HepG2 (cell line): ENCODE measurements around the gene SMIM24. TPM values are rescaled to one million over a fixed set of nuclear protein-coding genes. Genes with fewer than 3 reads are reported as not detected.
A peak's percentile ranks its signal among the peaks of the same experiment; 100 is the strongest.

Experiments used
- ARNTL ChIP-seq: sonication (generic); formaldehyde crosslinking; IDR thresholded peaks from 2 replicates; pipeline ENCODE4 v1.4.0; 2020; ENCODE audit warnings: mild to moderate bottlenecking, missing genetic modification reagents
- ATF7-NPFF ChIP-seq: sonication (generic); formaldehyde crosslinking; IDR thresholded peaks from 2 replicates; pipeline ENCODE4 v1.8.1; 2023; ENCODE audit warnings: mild to moderate bottlenecking, low read depth, missing genetic modification reagents, moderate library complexity
- CHD2 ChIP-seq: IDR thresholded peaks from 2 replicates; pipeline ENCODE4 v1.6.1; 2011; ENCODE audit warnings: low read depth, low read length, improper control_type of control experiment
- FOSL2 ChIP-seq: sonication (generic); formaldehyde crosslinking; IDR thresholded peaks from 2 replicates; pipeline ENCODE4 v1.4.0; 2020; ENCODE audit warnings: missing genetic modification reagents
- HBP1 ChIP-seq: IDR thresholded peaks from 2 replicates; pipeline ENCODE4 v1.6.1; 2016; ENCODE audit warnings: low read depth, control low read depth
- IKZF5 ChIP-seq: IDR thresholded peaks from 2 replicates; pipeline ENCODE4 v1.6.1; 2018; ENCODE audit warnings: missing genetic modification reagents, mild to moderate bottlenecking, missing compliant biosample characterization
- KLF12 ChIP-seq: sonication (generic); formaldehyde crosslinking; IDR thresholded peaks from 2 replicates; pipeline ENCODE4 v1.4.0; 2020; ENCODE audit warnings: missing genetic modification reagents, borderline replicate concordance
- MED13 ChIP-seq: sonication (generic); formaldehyde crosslinking; IDR thresholded peaks from 2 replicates; pipeline ENCODE4 v1.5.0; 2020; ENCODE audit warnings: missing genetic modification reagents
- MED8 ChIP-seq: sonication (generic); formaldehyde crosslinking; IDR thresholded peaks from 2 replicates; pipeline ENCODE4 v1.8.1; 2023; ENCODE audit warnings: mild to moderate bottlenecking, missing genetic modification reagents; ENCODE audit not compliant: insufficient replicate concordance
- POLR2AphosphoS5 ChIP-seq: IDR thresholded peaks from 2 replicates; pipeline ENCODE4 v1.6.1; 2012; ENCODE audit warnings: low read depth, low read length
- PPARG ChIP-seq: conservative IDR thresholded peaks from 2 replicates; pipeline ENCODE4 v1.6.1; 2016; ENCODE audit warnings: missing biosample characterization, missing genetic modification reagents
- ZNF337 ChIP-seq: sonication (generic); formaldehyde crosslinking; IDR thresholded peaks from 2 replicates; pipeline ENCODE4 v1.5.1; 2020; ENCODE audit warnings: missing genetic modification reagents, low read depth, mild to moderate bottlenecking, borderline replicate concordance
- ZNF513 ChIP-seq: sonication (generic); formaldehyde crosslinking; conservative IDR thresholded peaks from 2 replicates; pipeline ENCODE4 v1.5.0; 2020; ENCODE audit warnings: missing genetic modification reagents
- ZNF557 ChIP-seq: sonication (generic); formaldehyde crosslinking; IDR thresholded peaks from 2 replicates; pipeline ENCODE4 v1.4.0; 2020; ENCODE audit warnings: missing genetic modification reagents
- polyA plus RNA-seq, 8 experiments: library from polyadenylated mRNA; depleted of rRNA in 3 of 8; stranded (reverse) in 7 of 8; unstranded in 1 of 8; fragments of >200 nt; fragmentation: Illumina TruSeq in 4 of 8; extraction: Trizol in 4 of 8; gene quantifications; 2 replicates each; pipeline versions ENCODE4 v1.2.1 to v1.2.3, GENCODE V29; 2011 to 2016; ENCODE audit warnings: low read depth in 4 of 8, missing spikeins in 1 of 8, mixed read lengths in 1 of 8; ENCODE audit not compliant: insufficient read depth in 1 of 8
- total RNA-seq, 5 experiments: library from RNA; depleted of rRNA; stranded (reverse); fragments of >200 nt; fragmentation: Illumina TruSeq; extraction: Trizol; gene quantifications; 2 replicates each; pipeline ENCODE4 v1.2.3, GENCODE V29; 2016; ENCODE audit warnings: low read depth in 1 of 5
- TF ChIP-seq, protein P1 (sequence below): sonication (generic); formaldehyde crosslinking; IDR thresholded peaks from 2 replicates; pipeline ENCODE4 v1.4.0; 2020; ENCODE audit warnings: mild to moderate bottlenecking, missing genetic modification reagents
- TF ChIP-seq, protein P2 (sequence below): sonication (generic); formaldehyde crosslinking; conservative IDR thresholded peaks from 2 replicates; pipeline ENCODE4 v1.8.0; 2022; ENCODE audit warnings: missing genetic modification reagents

Gene SMIM24
- total and polyA plus RNA-seq, 2 of the 13 experiments (the other 11 are each of a cell fraction or from before 2014, with no cell fraction given), result 11.2 to 70.6 TPM

GRCh38 chr19:3481241-3482090, 1.1 kb upstream of the SMIM24 start (continued):
- TF ChIP-seq, protein P1, sequence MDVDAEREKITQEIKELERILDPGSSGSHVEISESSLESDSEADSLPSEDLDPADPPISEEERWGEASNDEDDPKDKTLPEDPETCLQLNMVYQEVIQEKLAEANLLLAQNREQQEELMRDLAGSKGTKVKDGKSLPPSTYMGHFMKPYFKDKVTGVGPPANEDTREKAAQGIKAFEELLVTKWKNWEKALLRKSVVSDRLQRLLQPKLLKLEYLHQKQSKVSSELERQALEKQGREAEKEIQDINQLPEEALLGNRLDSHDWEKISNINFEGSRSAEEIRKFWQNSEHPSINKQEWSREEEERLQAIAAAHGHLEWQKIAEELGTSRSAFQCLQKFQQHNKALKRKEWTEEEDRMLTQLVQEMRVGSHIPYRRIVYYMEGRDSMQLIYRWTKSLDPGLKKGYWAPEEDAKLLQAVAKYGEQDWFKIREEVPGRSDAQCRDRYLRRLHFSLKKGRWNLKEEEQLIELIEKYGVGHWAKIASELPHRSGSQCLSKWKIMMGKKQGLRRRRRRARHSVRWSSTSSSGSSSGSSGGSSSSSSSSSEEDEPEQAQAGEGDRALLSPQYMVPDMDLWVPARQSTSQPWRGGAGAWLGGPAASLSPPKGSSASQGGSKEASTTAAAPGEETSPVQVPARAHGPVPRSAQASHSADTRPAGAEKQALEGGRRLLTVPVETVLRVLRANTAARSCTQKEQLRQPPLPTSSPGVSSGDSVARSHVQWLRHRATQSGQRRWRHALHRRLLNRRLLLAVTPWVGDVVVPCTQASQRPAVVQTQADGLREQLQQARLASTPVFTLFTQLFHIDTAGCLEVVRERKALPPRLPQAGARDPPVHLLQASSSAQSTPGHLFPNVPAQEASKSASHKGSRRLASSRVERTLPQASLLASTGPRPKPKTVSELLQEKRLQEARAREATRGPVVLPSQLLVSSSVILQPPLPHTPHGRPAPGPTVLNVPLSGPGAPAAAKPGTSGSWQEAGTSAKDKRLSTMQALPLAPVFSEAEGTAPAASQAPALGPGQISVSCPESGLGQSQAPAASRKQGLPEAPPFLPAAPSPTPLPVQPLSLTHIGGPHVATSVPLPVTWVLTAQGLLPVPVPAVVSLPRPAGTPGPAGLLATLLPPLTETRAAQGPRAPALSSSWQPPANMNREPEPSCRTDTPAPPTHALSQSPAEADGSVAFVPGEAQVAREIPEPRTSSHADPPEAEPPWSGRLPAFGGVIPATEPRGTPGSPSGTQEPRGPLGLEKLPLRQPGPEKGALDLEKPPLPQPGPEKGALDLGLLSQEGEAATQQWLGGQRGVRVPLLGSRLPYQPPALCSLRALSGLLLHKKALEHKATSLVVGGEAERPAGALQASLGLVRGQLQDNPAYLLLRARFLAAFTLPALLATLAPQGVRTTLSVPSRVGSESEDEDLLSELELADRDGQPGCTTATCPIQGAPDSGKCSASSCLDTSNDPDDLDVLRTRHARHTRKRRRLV (CRISPR knock-in tag), result peak; percentile 79; the same call in 1 of the 2 replicates
- TF ChIP-seq ZNF513 (no peak), MED8 (no peak), ZNF557 (CRISPR knock-in tag) (no peak), KLF12 (CRISPR knock-in tag) (no peak), FOSL2 (peak; percentile 92), POLR2AphosphoS5 (no peak), CHD2 (no peak), MED13 (no peak), PPARG (CRISPR knock-in tag) (no peak), HBP1 (CRISPR knock-in tag) (no peak), IKZF5 (CRISPR knock-in tag) (no peak; the same call in 1 of the 2 replicates), ARNTL (CRISPR knock-in tag) (no peak), ZNF337 (no peak), ATF7-NPFF (CRISPR knock-in tag) (peak; percentile 43; the same call in 1 of the 2 replicates)
- TF ChIP-seq, protein P2, sequence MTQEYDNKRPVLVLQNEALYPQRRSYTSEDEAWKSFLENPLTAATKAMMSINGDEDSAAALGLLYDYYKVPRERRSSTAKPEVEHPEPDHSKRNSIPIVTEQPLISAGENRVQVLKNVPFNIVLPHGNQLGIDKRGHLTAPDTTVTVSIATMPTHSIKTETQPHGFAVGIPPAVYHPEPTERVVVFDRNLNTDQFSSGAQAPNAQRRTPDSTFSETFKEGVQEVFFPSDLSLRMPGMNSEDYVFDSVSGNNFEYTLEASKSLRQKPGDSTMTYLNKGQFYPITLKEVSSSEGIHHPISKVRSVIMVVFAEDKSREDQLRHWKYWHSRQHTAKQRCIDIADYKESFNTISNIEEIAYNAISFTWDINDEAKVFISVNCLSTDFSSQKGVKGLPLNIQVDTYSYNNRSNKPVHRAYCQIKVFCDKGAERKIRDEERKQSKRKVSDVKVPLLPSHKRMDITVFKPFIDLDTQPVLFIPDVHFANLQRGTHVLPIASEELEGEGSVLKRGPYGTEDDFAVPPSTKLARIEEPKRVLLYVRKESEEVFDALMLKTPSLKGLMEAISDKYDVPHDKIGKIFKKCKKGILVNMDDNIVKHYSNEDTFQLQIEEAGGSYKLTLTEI, result no peak
